DND-41 (cell line): ENCODE measurements around the gene LAMP1.

Experiments
- ATAC-seq: fragments of 200-7000 bp; cut with Tn5 transposase; 3 replicates; pipeline ENCODE4 v1.9.1; 2021; ENCODE audit warnings: low read depth; ENCODE audit not compliant: insufficient read depth
- DNase-seq: peaks from one replicate; pipeline ENCODE4 v3.0.0-alpha.2; 2020
- H2AFZ ChIP-seq: 2 replicates; pipeline ENCODE4 v1.6.0; 2012; ENCODE audit warnings: low read depth, low read length
- H3K27ac ChIP-seq: 2 replicates; pipeline ENCODE4 v1.5.1; 2012; ENCODE audit warnings: low read length, inconsistent platforms
- H3K27me3 ChIP-seq: fragments of 200-600 bp; sonication (generic); 2 replicates; pipeline ENCODE4 v1.6.0; 2012; ENCODE audit warnings: low read length, mild to moderate bottlenecking, inconsistent platforms; ENCODE audit not compliant: insufficient read depth, poor library complexity
- H3K36me3 ChIP-seq: 2 replicates; pipeline ENCODE4 v1.5.1; 2012; ENCODE audit warnings: low read length, inconsistent platforms; ENCODE audit not compliant: insufficient read depth
- H3K4me1 ChIP-seq: 2 replicates; pipeline ENCODE4 v1.5.1; 2012; ENCODE audit warnings: mild to moderate bottlenecking, low read length; ENCODE audit not compliant: insufficient read depth
- H3K4me2 ChIP-seq: 2 replicates; pipeline ENCODE4 v1.6.0; 2012; ENCODE audit warnings: mild to moderate bottlenecking, moderate library complexity, low read length, inconsistent platforms; ENCODE audit not compliant: insufficient read depth
- H3K4me3 ChIP-seq, 2 experiments: fragments of 200-600 bp in 1 of 2; shearing (Covaris generic) in 1 of 2; 2 replicates each; pipeline ENCODE4 v1.5.1; 2012 to 2016; ENCODE audit warnings: inconsistent platforms in 2 of 2, low read length in 2 of 2, mild to moderate bottlenecking in 2 of 2, low read depth in 1 of 2, moderate library complexity in 1 of 2
- H3K79me2 ChIP-seq: 2 replicates; pipeline ENCODE4 v1.6.0; 2012; ENCODE audit warnings: low read length, inconsistent platforms; ENCODE audit not compliant: insufficient read depth
- H3K9ac ChIP-seq: 2 replicates; pipeline ENCODE4 v1.6.0; 2012; ENCODE audit warnings: low read depth, mild to moderate bottlenecking, inconsistent platforms, low read length, moderate library complexity
- H3K9me3 ChIP-seq: 2 replicates; pipeline ENCODE4 v1.5.1; 2012; ENCODE audit warnings: low read length, moderate library complexity, mild to moderate bottlenecking, inconsistent platforms; ENCODE audit not compliant: insufficient read depth, severe bottlenecking
- H4K20me1 ChIP-seq: 2 replicates; pipeline ENCODE4 v1.6.0; 2012; ENCODE audit warnings: low read length; ENCODE audit not compliant: insufficient read depth
- CTCF ChIP-seq: IDR thresholded peaks from 2 replicates; pipeline ENCODE4 v1.5.1; 2012; ENCODE audit warnings: borderline replicate concordance, low read length, moderate library complexity, mild to moderate bottlenecking; ENCODE audit not compliant: poor library complexity, severe bottlenecking; ENCODE audit errors: extremely low read depth
- EZH2 ChIP-seq: IDR thresholded peaks from 3 replicates; pipeline ENCODE4 v1.6.1; 2012; ENCODE audit warnings: borderline replicate concordance, low read depth, mild to moderate bottlenecking, moderate library complexity, low read length, inconsistent platforms; ENCODE audit not compliant: severe bottlenecking

Gene LAMP1

DNA sequence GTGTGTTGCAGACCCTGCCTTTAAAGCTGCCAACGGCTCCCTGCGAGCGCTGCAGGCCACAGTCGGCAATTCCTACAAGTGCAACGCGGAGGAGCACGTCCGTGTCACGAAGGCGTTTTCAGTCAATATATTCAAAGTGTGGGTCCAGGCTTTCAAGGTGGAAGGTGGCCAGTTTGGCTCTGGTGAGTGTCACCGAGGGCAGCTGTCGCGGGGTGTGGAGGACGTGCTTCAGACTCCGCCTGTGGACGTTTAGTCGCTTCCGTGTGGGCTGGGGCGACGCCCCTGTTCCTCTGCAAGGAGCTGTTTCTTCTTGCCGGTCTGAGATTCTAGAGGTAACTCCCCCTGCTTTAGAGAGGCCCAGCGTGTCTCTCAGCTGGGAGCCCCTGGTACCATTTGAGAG, 24.5 kb downstream of the LAMP1 start:
- TF ChIP-seq CTCF = no peak
- TF ChIP-seq EZH2 = no peak

GRCh38 chr13:113322043-113322461, 25.0 kb downstream of the LAMP1 start:
- Histone ChIP-seq H3K4me1 (no peaks in the 10 kb centered on the region), H3K79me2 (peaks cover 18% of the 10 kb centered on the region; the same call in 1 of the 2 replicates), H3K27me3 (no peaks in the 10 kb centered on the region), H2AFZ (no peak overlapping the region), H3K4me2 (no peak overlapping the region), H3K27ac (no peak overlapping the region), H3K9me3 (no peaks in the 10 kb centered on the region), H3K4me3 (no peak overlapping the region), H3K36me3 (peaks cover 69% of the 10 kb centered on the region), H3K9ac (no peak overlapping the region), H4K20me1 (peaks cover 38% of the 10 kb centered on the region)
- no peak for TF ChIP-seq CTCF
- TF ChIP-seq EZH2 = no peak
- ATAC-seq = no peak
- no peak for DNase-seq

More for the DNA sequence above, 24.5 kb downstream of the LAMP1 start:
- Histone ChIP-seq H3K36me3 (peaks cover 74% of the 10 kb centered on the region), H3K9me3 (no peaks in the 10 kb centered on the region), H3K4me3 (no peak overlapping the region), H3K4me2 (no peak overlapping the region), H3K4me1 (no peaks in the 10 kb centered on the region), H4K20me1 (peaks cover 43% of the 10 kb centered on the region), H3K27me3 (no peaks in the 10 kb centered on the region), H3K79me2 (peaks cover 18% of the 10 kb centered on the region; the same call in 1 of the 2 replicates), H2AFZ (no peak overlapping the region), H3K9ac (no peak overlapping the region), H3K27ac (no peak overlapping the region)
- ATAC-seq = no peak
- DNase-seq = no peak

DNA sequence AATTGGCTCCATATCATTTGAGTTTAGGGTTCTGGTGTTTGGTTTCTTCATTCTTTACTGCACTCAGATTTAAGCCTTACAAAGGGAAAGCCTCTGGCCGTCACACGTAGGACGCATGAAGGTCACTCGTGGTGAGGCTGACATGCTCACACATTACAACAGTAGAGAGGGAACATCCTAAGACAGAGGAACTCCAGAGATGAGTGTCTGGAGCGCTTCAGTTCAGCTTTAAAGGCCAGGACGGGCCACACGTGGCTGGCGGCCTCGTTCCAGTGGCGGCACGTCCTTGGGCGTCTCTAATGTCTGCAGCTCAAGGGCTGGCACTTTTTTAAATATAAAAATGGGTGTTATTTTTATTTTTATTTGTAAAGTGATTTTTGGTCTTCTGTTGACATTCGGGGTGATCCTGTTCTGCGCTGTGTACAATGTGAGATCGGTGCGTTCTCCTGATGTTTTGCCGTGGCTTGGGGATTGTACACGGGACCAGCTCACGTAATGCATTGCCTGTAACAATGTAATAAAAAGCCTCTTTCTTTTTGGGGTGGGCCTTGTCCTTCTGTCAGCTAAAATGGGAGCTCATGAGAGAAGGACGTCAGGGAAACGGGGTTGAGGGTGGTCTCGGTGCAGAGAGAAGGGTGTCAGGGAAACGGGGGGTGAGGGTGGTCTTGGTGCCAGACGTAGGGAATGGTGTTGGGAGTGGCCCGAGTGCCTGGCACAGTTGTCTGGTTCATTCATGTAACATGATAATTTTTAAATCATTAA, 26.0 kb downstream of the LAMP1 start:
- Histone ChIP-seq H3K27me3 (no peaks in the 10 kb centered on the region), H3K27ac (no peak overlapping the region), H3K9ac (no peak overlapping the region), H3K9me3 (no peaks in the 10 kb centered on the region), H3K4me3 (no peak overlapping the region), H3K36me3 (peaks cover 59% of the 10 kb centered on the region), H3K4me1 (no peaks in the 10 kb centered on the region), H2AFZ (no peak overlapping the region), H3K4me2 (no peak overlapping the region), H3K79me2 (peaks cover 11% of the 10 kb centered on the region; the same call in 1 of the 2 replicates), H4K20me1 (peaks cover 31% of the 10 kb centered on the region)
- no peak for ATAC-seq
- TF ChIP-seq EZH2 (no peak), CTCF (no peak)
- no peak for DNase-seq
